Measurements from ENCODE around the gene NGFR. TPM values are rescaled to one million over a fixed set of nuclear protein-coding genes. Genes with fewer than 3 reads are reported as not detected.

NGFR gene
- total RNA-seq, 2 donors from 2014 or later = 13.9 to 22.5 TPM

DNA sequence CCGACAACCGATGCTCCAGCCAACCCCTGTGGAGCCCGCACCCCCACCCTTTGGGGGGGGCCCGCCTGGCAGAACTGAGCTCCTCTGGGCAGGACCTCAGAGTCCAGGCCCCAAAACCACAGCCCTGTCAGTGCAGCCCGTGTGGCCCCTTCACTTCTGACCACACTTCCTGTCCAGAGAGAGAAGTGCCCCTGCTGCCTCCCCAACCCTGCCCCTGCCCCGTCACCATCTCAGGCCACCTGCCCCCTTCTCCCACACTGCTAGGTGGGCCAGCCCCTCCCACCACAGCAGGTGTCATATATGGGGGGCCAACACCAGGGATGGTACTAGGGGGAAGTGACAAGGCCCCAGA, 17.9 kb downstream of the NGFR start:
- Histone ChIP-seq H3K27me3 (replicated peaks; ENCODE audit: insufficient read depth) (no peaks in the 10 kb centered on the region), H3K27ac (no peak overlapping the region), H3K4me3 (no peak overlapping the region), H3K9me3 (no peaks in the 10 kb centered on the region), H3K4me1 (ENCODE audit: control insufficient read depth in 1 of 2, low read depth in 2 of 2) (peaks cover 16 to 42% of the 10 kb centered on the region in 2 donors), H3K36me3 (no peaks in the 10 kb centered on the region)
- ATAC-seq (ENCODE audit: insufficient number of reproducible peaks, low FRiP score, low read depth) (no peak), DNase-seq (ENCODE audit: low spot score) (no peak)
- TF ChIP-seq, protein P1, sequence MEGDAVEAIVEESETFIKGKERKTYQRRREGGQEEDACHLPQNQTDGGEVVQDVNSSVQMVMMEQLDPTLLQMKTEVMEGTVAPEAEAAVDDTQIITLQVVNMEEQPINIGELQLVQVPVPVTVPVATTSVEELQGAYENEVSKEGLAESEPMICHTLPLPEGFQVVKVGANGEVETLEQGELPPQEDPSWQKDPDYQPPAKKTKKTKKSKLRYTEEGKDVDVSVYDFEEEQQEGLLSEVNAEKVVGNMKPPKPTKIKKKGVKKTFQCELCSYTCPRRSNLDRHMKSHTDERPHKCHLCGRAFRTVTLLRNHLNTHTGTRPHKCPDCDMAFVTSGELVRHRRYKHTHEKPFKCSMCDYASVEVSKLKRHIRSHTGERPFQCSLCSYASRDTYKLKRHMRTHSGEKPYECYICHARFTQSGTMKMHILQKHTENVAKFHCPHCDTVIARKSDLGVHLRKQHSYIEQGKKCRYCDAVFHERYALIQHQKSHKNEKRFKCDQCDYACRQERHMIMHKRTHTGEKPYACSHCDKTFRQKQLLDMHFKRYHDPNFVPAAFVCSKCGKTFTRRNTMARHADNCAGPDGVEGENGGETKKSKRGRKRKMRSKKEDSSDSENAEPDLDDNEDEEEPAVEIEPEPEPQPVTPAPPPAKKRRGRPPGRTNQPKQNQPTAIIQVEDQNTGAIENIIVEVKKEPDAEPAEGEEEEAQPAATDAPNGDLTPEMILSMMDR (IDR thresholded peaks at IDR 0.05) = no peak

DNA sequence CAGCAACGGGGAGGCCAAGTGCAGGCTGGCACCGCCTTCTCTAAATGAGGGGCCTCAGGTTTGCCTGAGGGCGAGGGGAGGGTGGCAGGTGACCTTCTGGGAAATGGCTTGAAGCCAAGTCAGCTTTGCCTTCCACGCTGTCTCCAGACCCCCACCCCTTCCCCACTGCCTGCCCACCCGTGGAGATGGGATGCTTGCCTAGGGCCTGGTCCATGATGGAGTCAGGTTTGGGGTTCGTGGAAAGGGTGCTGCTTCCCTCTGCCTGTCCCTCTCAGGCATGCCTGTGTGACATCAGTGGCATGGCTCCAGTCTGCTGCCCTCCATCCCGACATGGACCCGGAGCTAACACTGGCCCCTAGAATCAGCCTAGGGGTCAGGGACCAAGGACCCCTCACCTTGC, 18.5 kb downstream of the NGFR start:
- Histone ChIP-seq H3K4me1 (ENCODE audit: control insufficient read depth in 1 of 2, low read depth in 2 of 2) (peaks cover 16 to 42% of the 10 kb centered on the region in 2 donors), H3K4me3 (no peak overlapping the region), H3K27ac (no peak overlapping the region), H3K36me3 (no peaks in the 10 kb centered on the region), H3K9me3 (no peaks in the 10 kb centered on the region), H3K27me3 (replicated peaks; ENCODE audit: insufficient read depth) (no peaks in the 10 kb centered on the region)
- TF ChIP-seq, protein P1 (IDR thresholded peaks at IDR 0.05) = no peak
- no peak for ATAC-seq (ENCODE audit: insufficient number of reproducible peaks, low FRiP score, low read depth)
- DNase-seq (ENCODE audit: low spot score) = no peak

DNA sequence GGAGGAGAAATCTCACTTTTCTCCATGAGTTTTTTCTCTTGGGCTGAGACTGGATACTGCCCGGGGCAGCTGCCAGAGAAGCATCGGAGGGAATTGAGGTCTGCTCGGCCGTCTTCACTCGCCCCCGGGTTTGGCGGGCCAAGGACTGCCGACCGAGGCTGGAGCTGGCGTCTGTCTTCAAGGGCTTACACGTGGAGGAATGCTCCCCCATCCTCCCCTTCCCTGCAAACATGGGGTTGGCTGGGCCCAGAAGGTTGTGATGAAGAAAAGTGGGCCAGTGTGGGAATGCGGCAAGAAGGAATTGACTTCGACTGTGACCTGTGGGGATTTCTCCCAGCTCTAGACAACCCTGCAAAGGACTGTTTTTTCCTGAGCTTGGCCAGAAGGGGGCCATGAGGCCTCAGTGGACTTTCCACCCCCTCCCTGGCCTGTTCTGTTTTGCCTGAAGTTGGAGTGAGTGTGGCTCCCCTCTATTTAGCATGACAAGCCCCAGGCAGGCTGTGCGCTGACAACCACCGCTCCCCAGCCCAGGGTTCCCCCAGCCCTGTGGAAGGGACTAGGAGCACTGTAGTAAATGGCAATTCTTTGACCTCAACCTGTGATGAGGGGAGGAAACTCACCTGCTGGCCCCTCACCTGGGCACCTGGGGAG, 19.1 kb downstream of the NGFR start:
- Histone ChIP-seq H3K27me3 (replicated peaks; ENCODE audit: insufficient read depth) (no peaks in the 10 kb centered on the region), H3K9me3 (no peaks in the 10 kb centered on the region), H3K36me3 (no peaks in the 10 kb centered on the region), H3K4me3 (no peak overlapping the region), H3K27ac (peak overlapping the region; percentile 89 to 90), H3K4me1 (ENCODE audit: control insufficient read depth in 1 of 2, low read depth in 2 of 2) (peaks cover 16 to 37% of the 10 kb centered on the region in 2 donors)
- no peak for ATAC-seq (ENCODE audit: insufficient number of reproducible peaks, low FRiP score, low read depth)
- no peak for DNase-seq (ENCODE audit: low spot score)
- TF ChIP-seq, protein P1 (IDR thresholded peaks at IDR 0.05) = no peak

DNA sequence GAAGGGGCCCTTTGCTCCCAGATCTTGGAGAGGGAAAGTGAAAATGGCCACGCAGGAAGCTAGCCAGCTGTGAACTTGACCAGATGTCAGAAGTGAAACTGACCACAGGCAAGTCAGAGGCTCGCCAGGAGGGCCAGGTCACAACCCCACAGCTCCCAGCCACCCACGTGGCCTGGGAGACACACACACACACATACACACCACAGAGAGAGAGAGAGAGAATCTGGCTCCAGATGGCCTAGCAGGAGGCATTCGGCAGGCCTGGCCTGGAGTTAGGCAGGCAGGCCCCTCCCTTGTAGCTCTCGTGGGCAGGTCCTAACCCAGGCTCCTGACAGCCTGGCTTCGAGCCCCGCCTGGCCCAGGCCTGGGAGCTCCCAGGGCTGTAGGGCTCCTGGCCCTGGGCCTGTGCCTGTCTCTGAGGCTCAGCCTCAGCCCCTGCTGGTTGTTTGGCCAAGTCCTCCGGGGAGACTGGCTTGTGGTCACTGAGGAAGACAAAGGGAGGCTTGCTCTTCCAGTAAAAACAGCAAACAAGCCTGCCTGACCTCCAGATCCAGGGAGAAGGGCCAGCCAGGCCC, 20.2 kb downstream of the NGFR start:
- DNase-seq (ENCODE audit: low spot score) (peak; percentile 56), ATAC-seq (ENCODE audit: insufficient number of reproducible peaks, low FRiP score, low read depth) (peak; percentile 81)
- TF ChIP-seq, protein P1 (IDR thresholded peaks at IDR 0.05) = peak; percentile 52
- Histone ChIP-seq H3K9me3 (no peaks in the 10 kb centered on the region), H3K4me3 (peak overlapping the region; percentile 10), H3K27ac (peak overlapping the region; percentile 89 to 90), H3K27me3 (replicated peaks; ENCODE audit: insufficient read depth) (no peaks in the 10 kb centered on the region), H3K36me3 (no peaks in the 10 kb centered on the region), H3K4me1 (ENCODE audit: control insufficient read depth in 1 of 2, low read depth in 2 of 2) (peaks cover 16 to 30% of the 10 kb centered on the region in 2 donors)

DNA sequence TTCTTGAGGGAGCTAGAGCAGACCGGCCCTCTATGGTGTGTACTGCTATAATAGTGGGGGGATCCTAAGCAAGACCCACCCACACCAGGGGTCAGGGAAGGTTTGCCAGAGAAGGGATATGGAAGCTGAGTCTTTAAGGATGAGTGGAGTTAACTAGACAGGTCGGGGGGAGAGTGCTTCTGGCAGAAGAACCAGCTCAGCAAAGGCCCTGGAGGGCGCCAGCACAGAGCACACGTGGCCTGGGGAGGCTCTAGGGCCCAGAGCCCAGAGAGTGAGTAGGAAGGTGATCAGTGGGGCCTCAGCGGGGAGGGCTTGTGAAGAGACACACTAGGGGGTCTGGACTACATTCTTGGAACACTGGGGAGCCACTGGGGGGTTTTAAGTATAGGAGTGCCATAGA, 21.1 kb downstream of the NGFR start:
- ATAC-seq (ENCODE audit: insufficient number of reproducible peaks, low FRiP score, low read depth) = no peak
- Histone ChIP-seq H3K27me3 (replicated peaks; ENCODE audit: insufficient read depth) (no peaks in the 10 kb centered on the region), H3K4me3 (no peak overlapping the region), H3K4me1 (ENCODE audit: control insufficient read depth in 1 of 2, low read depth in 2 of 2) (peaks cover 16 to 30% of the 10 kb centered on the region in 2 donors), H3K27ac (peak overlapping the region; percentile 89 to 90), H3K9me3 (no peaks in the 10 kb centered on the region), H3K36me3 (no peaks in the 10 kb centered on the region)
- TF ChIP-seq, protein P1 (IDR thresholded peaks at IDR 0.05) = no peak
- DNase-seq (ENCODE audit: low spot score) = no peak

All from thoracic aorta (tissue), 2 donors.